ENCODE data around the gene MYO19. TPM values are rescaled to one million over a fixed set of nuclear protein-coding genes. Genes with fewer than 3 reads are reported as not detected.

The MYO19 gene
- 55.0 and 89.1 TPM in 2 replicates for polyA plus RNA-seq (2014; cell fraction: cytosol; rRNA removed)
- 533 and 693 TPM in 2 replicates for polyA plus RNA-seq (2014; cell fraction: nucleus; rRNA removed)

GRCh38 chr17:36534840-36535668 is at the start of gene MYO19, which contains the start of gene PIGW:
MYO19 (minus strand) TSS chr17:36534868; CDS start chr17:36532538, 2,330 bp downstream.
PIGW (plus strand) TSS chr17:36534987; CDS start chr17:36537102, 2,115 bp downstream.
- peak; percentile 91 for DNase-seq (ENCODE audit: low spot score)

DNA sequence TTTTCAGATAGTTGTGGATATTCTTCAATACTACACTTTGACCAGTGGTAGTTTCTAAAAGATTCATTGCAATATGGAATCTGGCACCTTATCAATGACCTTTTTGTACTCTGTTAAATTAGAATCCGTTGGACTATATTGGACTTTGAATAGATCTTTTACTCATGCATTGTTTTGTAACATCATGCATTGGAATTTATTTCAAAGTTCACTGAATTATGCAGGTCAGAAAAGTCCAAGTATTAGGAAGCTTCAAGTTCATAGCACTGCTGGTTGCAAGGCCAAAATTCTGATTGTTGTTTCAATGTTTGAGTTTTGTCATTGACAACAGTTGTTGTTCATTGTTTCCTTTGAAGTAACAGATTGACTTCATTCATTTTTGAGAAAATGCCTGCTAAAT is 49.1 kb upstream of the MYO19 start:
- DNase-seq (ENCODE audit: low spot score): no peak

DNA sequence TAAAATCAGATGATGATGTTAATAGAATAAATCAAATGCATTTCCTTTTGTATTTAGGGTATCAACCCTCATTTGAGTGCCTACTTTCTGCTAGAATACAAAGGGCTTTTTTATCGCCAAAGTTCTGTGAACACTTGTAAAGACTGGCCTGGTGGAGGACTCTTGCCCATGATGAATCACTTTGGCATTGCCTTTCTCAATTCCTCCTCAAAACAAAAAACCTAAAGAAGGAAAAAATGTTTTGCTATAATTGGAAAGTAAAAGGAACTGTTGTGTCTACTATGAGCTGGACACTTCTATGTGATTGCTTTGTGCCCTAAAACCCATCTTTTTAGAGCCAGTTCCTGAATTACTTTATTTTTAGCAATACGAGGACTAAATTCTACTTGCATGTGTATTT is 44.0 kb upstream of the MYO19 start:
- DNase-seq (ENCODE audit: low spot score): no peak

- DNase-seq (ENCODE audit: low spot score): no peak
Measured at GRCh38 chr17:36576793-36577192, 42.1 kb upstream of the MYO19 start.

- no peak for DNase-seq (ENCODE audit: low spot score)
Measured at GRCh38 chr17:36575028-36575427, 40.4 kb upstream of the MYO19 start.

DNA sequence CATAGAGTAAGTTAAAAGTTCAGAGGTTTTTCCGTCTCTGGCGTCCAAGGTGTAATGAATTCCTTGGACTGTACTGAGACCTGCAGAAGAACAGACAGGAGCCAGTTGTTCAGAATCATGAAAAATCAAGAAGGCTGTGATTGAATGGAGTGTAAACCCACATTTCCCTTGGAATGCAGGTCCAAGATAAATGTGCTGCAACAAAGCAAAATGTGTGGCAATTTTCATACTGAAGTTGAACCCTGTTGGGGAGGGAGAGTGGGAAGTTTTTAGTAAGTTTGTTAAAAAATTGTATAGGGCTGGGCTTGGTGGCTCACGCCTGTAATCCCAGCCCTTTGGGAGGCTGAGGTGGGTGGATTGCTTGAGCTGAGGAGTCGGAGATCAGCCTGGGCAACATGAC is 31.4 kb upstream of the MYO19 start:
- DNase-seq (ENCODE audit: low spot score): no peak

DNA sequence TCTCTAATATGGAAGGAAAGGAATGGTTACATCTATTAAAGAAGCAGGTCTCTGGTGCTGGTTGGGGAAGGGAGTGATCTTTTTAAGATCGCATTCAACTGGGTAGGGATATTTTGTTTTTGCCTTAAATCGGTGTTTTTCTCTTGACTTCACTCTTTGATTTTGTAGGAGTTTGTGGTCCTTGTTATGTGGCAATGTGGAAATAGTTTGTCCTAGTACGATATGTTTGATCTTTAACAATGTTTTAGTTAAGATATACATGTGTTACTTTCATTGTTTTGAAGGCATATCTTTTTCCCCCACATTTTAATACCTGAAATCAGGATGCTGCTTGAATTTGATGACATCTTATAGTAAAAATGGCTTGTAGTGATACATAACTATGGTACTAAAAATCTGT is 18.8 kb upstream of the MYO19 start:
- DNase-seq (ENCODE audit: low spot score): no peak

GRCh38 chr17:36550491-36551417 is 16.1 kb upstream of the MYO19 start:
- DNase-seq (ENCODE audit: low spot score): no peak

GRCh38 chr17:36547776-36548175 is 13.1 kb upstream of the MYO19 start:
- DNase-seq (ENCODE audit: low spot score): no peak

- no peak for DNase-seq (ENCODE audit: low spot score)
Measured at GRCh38 chr17:36546418-36547093, 11.9 kb upstream of the MYO19 start.

- DNase-seq (ENCODE audit: low spot score): peak; percentile 97
Measured at GRCh38 chr17:36545465-36546417, 11.1 kb upstream of the MYO19 start.

DNA sequence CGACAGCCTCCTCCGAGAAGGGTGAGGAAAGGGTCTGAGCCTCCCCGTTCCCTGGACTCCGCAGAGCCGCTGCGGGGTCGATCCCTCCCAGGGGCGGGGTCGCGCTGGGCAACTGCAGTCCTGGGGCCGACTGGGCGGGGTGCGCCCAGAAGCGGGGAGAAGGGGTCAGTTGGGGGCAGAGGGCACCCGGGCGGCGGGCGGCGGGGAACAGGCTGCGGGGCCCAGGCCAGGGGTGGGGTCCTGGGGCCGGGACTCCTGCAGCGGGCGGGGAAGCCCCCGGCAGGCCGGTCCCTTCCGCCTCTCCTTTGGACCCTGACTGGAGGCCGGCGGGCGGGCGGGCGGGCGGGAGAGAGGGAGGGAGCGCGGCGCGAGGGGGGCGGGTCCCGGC is 10.4 kb upstream of the MYO19 start:
- DNase-seq (ENCODE audit: low spot score): no peak

GRCh38 chr17:36544307-36545076 is 9.8 kb upstream of the MYO19 start, which contains the start of gene GGNBP2:
GGNBP2 (plus strand) TSS chr17:36544919; CDS start chr17:36545725, 806 bp downstream.
- DNase-seq (ENCODE audit: low spot score): peak; percentile 87

GRCh38 chr17:36544044-36544306 is 9.3 kb upstream of the MYO19 start:
- peak; percentile 44 for DNase-seq (ENCODE audit: low spot score)

GRCh38 chr17:36542755-36543154 is 8.1 kb upstream of the MYO19 start:
- no peak for DNase-seq (ENCODE audit: low spot score)

- no peak for DNase-seq (ENCODE audit: low spot score)
Measured at GRCh38 chr17:36540696-36541095, 6.0 kb upstream of the MYO19 start.

DNA sequence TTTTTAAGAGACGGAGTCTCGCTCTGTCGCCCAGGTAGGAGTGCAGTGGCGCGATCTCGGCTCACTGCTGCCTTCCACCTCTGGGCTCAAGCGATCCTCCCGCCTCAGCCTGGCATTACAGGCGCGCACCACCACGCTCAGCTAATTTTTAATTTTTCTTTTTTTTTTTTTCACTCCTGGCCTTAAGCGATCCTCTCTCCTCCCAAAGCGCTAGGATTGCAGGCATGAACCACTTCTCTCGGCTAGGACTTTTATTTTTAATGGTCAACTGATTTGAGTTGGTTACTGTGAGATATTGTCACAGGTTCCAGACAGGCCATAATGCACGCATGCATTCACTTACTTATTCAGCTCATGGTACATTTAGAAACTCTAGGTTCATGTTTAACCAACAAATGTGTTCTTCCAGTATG is 1.0 kb upstream of the MYO19 start:
- no peak for DNase-seq (ENCODE audit: low spot score)

- DNase-seq (ENCODE audit: low spot score): peak; percentile 85
Measured at GRCh38 chr17:36533935-36534839, 481 bp downstream of the MYO19 start.
